HG03565 (cell line): ENCODE results near the gene KIF6.
"Not testable (repeated sequence)": the region's sequence is repeated elsewhere in the genome, so short reads cannot be mapped to it uniquely, and the experiment has no call there.

Source experiments
- ATAC-seq: cut with Tn5 transposase; IDR thresholded peaks from one replicate; pipeline ENCODE4 v1.9.1; 2021; ENCODE audit warnings: mild to moderate bottlenecking, moderate library complexity; ENCODE audit not compliant: unreplicated experiment

KIF6 gene

DNA sequence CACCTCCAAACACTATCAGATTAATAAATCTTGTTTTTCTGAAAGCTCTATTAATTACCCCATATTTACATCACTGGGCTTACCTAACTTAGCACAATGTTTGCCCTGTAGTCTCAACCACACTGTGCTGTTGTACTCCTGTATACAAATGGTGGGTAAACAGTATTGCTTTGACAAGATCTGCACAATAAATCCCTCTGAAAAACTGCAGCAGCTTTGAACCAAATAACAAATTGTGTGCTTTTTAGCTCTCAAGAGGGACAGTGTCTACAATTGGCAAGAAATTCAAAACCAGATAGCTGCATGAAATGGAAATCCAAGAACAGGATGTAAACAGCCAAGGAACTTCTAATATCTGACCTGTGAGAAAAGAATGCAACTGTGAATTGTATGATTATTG, 10.4 kb downstream of the KIF6 start:
- ATAC-seq: no peak

GRCh38 chr6:39707962-39708683, 17.1 kb downstream of the KIF6 start:
- ATAC-seq: no peak

GRCh38 chr6:39706819-39707335, 18.3 kb downstream of the KIF6 start:
- no peak for ATAC-seq

DNA sequence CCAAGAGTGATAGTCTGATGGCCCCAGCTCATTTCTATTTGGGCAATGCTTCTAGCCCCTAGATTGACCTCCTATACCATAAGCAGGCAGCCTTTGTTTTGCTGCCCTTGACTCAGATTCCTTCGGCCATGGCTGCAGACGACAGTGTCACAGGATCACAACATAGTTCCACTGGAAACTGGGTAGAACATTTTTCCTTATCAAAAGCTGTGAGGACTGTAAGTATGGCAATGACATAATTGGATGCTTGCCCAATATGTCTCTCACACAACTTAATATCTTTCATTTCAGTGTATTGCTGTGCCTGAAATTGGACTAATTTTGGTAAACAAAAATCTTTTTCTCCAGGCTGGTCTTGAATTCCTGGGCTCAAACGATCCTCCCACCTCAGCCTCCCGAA, 22.9 kb downstream of the KIF6 start:
- ATAC-seq: no peak

DNA sequence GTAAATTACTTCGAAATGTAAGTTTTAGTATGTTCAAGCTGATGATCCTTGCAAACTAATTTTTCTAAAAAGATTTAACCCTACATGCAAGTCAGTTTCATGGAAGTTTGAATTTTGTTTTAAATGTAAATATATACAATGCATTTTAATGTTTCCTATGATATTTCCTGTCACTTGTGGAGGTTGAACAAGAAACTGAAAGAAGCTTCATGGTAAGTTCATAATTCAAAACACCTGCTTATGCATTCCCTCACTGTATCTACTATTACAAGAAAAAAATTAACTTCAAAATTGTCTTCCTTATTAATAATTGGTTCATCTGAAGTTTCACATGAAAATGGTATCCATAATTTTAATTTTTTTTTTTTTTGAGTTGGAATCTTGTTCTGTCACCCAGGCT, 24.8 kb downstream of the KIF6 start:
- ATAC-seq: no peak

GRCh38 chr6:39698789-39699188, 26.4 kb downstream of the KIF6 start:
- no peak for ATAC-seq

- no peak for ATAC-seq
Observed at GRCh38 chr6:39696986-39697788, 28.0 kb downstream of the KIF6 start.

DNA sequence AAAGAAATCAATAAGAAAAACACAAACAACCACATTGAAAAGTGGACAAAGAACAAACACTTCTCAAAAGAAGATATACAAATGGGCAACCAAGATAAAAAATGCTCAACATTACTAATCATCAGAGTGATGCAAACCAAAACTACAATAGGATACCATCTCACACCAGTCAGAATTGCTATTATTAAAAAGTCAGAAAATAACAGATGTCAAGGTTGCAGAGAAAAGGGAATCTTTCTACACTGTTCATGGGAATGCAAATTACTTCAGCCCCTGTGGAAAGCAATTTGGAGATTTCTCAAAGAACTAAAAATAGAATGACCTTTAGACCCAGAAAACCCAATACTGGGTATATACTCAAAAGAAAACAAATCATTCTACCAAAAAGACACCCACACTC, 29.8 kb downstream of the KIF6 start:
- no peak for ATAC-seq

GRCh38 chr6:39693206-39693605, 32.0 kb downstream of the KIF6 start:
- no peak for ATAC-seq

DNA sequence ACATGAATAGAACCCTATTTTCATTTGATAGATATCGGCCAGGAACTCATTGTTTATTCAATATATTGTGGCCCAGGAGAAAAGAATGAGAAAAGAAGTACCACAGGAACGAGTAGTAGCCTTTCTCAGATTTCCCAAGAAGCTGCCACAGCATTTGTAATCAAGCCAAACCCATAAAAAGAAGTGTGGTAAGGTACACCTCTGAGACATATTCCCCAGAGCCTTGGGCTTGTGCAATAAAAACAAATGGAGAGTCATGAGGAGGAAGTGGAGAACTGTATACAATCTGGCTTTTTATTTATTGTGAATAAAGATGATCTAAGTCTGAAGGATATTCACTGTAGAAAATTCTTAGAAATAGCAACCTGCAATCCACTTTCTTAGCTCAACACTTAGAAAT, 36.7 kb downstream of the KIF6 start:
- ATAC-seq: no peak

DNA sequence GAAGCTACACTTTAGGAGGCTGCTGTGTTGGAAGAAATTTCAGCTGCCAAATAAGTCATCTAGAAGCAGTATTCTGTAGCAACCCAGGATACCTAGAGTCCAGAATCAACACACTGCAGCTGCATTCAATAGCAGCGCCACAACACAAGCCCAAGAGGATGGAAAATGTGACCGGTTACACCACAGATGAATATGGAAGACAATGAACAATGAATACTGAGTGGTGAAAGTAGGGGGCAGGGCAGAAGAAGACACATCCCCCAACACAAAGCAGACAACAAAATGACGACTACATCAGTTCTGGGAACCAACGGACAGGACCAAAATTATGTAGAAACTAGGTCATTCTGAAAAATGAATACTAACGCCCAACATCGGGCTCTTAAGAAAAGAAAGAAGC, 38.2 kb downstream of the KIF6 start:
- ATAC-seq: no peak

- ATAC-seq: no peak
Observed at GRCh38 chr6:39685938-39686337, 39.3 kb downstream of the KIF6 start.

DNA sequence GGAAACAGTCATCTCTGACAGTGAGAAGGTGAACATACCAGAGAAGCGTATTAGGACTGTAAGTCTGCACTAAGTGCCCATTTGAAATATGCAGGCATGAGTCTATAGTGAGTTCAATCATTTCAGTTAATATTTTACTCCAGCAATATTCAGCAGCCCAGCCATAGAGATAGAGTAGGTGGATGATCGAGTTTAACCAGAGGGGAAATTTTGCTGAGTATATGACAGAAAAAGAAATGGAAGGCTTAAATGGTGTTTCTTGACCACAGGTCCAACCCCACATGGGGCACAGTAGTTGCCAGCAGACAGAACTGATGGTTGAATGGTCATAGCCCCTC, 39.8 kb downstream of the KIF6 start:
- no peak for ATAC-seq

DNA sequence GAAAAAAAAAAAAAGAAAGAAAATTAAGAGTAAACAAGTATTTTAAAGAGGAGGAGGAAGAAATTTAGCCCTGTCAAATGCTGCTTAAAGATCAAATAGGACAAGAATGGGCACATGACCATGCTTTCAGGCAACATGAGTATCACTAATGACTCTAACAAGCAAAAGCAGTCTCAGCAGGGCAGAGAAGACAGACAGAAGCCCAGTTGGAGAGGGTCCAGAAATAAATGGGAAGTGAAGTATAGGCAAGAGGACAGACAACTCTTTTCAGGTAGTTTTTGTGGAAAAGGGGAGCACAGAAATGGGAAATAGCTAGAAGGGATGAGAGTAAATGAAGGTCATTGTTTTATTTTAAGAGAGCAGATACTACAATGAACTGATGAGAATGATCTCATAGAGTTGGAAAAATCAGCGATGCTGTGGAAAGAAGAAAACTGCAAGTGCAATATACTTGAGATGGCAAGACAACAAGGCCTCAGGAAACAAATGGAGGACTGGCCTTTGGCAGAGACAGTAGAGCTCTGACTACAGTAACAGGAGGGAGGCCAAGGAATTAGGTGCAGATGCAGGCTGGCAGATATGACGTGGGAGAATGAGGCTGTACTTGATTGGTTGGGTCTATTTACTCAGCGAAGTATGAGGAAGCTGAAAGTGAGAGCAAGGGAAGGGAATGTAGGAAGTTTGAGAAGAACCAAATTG, 40.3 kb downstream of the KIF6 start:
- ATAC-seq: no peak

DNA sequence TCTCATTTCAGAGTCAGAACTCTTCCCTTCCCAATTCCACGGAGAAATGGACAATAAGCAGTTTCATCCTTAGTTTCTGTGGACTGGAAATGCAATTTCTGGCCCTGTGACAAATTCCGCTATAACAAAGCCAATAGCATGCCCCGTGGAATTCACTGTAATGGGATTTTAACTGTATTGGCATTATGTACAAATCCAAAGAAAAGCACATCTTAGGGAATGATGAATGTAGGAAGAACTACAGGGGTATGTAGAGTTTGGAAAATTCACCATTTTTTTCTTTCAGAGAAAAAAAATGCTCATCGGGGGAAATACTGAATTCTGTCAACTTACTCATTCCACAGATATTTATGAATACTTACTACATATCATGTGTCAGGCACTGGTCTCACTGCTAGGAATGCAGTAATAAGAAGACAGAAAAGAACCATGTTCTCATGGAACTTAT, 43.5 kb downstream of the KIF6 start:
- ATAC-seq: no peak

- ATAC-seq: no peak
Observed at GRCh38 chr6:39678914-39679313, 46.3 kb downstream of the KIF6 start.

DNA sequence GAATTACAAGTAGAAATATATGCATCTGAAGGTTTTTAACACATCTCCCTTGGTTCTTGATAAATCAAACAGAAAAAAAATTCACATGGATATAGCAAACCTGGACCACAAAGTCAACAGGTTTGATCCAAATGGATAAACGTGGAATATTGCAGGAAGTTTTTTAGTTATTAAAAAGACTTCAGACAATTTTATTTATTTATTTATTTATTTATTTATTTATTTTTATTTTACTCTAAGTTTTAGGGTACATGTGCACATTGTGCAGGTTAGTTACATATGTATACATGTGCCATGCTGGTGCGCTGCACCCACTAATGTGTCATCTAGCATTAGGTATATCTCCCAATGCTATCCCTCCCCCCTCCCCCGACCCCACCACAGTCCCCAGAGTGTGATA, 47.9 kb downstream of the KIF6 start:
- ATAC-seq: not testable (repeated sequence)

- ATAC-seq: no peak
Observed at GRCh38 chr6:39670519-39670918, 54.7 kb downstream of the KIF6 start.

DNA sequence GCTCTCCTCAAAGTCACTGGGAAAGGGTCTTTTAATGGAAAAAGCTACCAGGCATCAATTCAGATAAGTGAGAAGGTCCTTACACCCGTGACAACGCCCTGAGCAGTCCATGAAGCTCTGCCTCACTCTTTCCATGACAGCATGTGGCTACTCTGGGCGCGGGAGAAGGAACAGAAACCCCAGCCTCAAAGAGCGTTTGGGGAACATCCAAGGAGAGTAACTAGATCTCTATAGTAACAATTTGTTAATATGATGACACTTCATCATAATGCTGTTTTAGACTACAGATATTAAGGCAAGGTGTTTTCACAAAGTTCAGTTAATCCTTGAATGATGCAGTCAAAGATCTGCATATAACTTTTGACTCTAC, 55.2 kb downstream of the KIF6 start:
- no peak for ATAC-seq

DNA sequence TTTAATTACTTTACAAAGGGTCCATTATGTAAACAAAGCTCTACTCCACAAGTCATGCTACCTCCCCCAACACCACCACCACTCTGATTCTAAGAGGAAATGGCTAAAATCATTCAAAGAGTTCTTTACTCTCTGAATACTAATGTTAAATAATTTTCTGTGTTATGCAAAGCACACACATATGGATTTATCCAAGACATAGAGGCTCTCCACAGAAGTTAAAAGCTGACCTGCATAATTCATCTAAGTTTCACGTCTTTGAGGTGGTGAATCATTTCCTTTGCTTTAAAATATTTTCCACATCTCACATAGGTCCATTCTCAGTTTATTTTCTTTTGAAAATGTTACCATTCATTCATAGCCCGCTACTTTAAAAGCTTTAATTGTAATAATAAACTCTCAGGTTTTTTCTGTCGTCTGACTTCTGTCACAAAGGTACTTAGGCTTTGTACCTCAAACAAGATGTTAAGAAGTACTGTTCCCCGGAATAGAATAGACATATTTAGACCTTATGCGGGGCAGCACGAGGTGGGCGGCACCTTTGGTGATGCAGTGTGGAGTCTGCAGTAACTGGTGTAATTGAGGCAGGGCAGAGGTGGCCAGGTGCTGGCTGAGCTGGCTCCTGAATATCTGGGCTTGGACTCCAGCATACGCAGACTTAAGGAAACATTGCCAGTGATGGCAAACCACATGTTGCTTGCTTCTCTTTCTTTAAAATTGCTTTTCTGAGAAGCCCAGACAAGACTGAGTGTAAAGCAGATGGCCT, 55.8 kb downstream of the KIF6 start:
- no peak for ATAC-seq
